Activated naive CD8-positive, alpha-beta T cell treated with anti-CD3 and anti-CD28 coated beads for 36 hours (primary cell): ENCODE data around the gene PSME3IP1. TPM values are rescaled to one million over a fixed set of nuclear protein-coding genes. Genes with fewer than 3 reads are reported as not detected.

ENCODE experiments used
- DNase-seq: peaks from one replicate; pipeline ENCODE4 v3.0.0; 2021
- H3K27ac Mint-ChIP-seq: one replicate; pipeline ENCODE4 v1.8.0; 2022; ENCODE audit warnings: mild to moderate bottlenecking, moderate library complexity, mixed read lengths
- H3K27me3 Mint-ChIP-seq: one replicate; pipeline ENCODE4 v1.8.0; 2022; ENCODE audit warnings: mild to moderate bottlenecking, mixed read lengths
- H3K36me3 Mint-ChIP-seq: one replicate; pipeline ENCODE4 v1.8.0; 2021; ENCODE audit warnings: mild to moderate bottlenecking, mixed read lengths
- H3K4me1 Mint-ChIP-seq: one replicate; pipeline ENCODE4 v1.8.0; 2021; ENCODE audit warnings: mixed read lengths
- H3K4me3 Mint-ChIP-seq: one replicate; pipeline ENCODE4 v1.8.0; 2022; ENCODE audit warnings: mild to moderate bottlenecking, moderate library complexity, mixed read lengths
- H3K9me3 Mint-ChIP-seq: one replicate; pipeline ENCODE4 v1.8.0; 2022; ENCODE audit warnings: mixed read lengths
- total RNA-seq, 2 experiments: library from RNA; stranded (reverse); gene quantifications; one replicate each; pipeline ENCODE4 v1.2.3, GENCODE V29; 2021

PSME3IP1 gene, protein sequence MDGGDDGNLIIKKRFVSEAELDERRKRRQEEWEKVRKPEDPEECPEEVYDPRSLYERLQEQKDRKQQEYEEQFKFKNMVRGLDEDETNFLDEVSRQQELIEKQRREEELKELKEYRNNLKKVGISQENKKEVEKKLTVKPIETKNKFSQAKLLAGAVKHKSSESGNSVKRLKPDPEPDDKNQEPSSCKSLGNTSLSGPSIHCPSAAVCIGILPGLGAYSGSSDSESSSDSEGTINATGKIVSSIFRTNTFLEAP
- 100 to 1,000 TPM; 109 to 117 TPM for total RNA-seq

DNA sequence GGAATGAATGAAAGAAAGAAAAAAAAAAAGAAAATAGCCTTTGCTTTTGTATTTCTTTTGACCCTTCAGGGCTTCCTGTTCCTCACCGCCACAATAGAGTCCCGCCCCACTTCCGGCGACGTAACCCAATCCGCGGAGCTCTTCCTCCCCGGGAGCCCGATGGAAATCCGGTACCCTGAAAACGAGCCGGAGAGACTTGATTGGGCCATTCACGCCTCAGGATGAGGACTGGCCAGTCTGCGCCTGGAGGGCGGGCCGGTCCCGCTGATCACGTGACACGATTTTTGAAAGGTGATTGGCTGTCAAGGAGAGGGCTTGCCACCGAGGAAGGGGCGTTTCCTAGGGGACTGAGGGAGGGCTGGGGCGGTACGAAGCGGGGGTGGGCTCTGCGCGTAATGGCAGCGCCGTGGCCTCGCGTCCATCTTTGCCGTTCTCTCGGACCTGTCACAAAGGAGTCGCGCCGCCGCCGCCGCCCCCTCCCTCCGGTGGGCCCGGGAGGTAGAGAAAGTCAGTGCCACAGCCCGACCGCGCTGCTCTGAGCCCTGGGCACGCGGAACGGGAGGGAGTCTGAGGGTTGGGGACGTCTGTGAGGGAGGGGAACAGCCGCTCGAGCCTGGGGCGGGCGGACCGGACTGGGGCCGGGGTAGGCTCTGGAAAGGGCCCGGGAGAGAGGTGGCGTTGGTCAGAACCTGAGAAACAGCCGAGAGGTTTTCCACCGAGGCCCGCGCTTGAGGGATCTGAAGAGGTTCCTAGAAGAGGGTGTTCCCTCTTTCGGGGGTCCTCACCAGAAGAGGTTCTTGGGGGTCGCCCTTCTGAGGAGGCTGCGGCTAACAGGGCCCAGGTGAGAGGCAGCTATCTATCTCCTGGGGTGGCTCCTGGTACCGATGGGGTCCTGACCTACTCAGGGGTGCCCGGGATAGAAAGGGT, at the start of gene PSME3IP1, which contains the start of gene RSPRY1:
Gene PSME3IP1, minus strand, starts transcription at position 95 of the 927 bp plus-strand sequence. CDS start 12,185 bp downstream, outside the sequence.
Gene RSPRY1, plus strand, starts transcription at position 385 of the 927 bp plus-strand sequence. CDS start 18,330 bp downstream, outside the sequence.
- Mint-ChIP-seq H3K27me3 (no peaks in the 10 kb centered on the region), H3K27ac (peak within 1 kb of the TSS; percentile 96), H3K9me3 (peaks cover 2% of the 10 kb centered on the region), H3K4me1 (peaks cover 39% of the 10 kb centered on the region), H3K36me3 (peaks cover 15% of the 10 kb centered on the region), H3K4me3 (peak within 1 kb of the TSS; percentile 92)
- peak; percentile 99 for DNase-seq

DNA sequence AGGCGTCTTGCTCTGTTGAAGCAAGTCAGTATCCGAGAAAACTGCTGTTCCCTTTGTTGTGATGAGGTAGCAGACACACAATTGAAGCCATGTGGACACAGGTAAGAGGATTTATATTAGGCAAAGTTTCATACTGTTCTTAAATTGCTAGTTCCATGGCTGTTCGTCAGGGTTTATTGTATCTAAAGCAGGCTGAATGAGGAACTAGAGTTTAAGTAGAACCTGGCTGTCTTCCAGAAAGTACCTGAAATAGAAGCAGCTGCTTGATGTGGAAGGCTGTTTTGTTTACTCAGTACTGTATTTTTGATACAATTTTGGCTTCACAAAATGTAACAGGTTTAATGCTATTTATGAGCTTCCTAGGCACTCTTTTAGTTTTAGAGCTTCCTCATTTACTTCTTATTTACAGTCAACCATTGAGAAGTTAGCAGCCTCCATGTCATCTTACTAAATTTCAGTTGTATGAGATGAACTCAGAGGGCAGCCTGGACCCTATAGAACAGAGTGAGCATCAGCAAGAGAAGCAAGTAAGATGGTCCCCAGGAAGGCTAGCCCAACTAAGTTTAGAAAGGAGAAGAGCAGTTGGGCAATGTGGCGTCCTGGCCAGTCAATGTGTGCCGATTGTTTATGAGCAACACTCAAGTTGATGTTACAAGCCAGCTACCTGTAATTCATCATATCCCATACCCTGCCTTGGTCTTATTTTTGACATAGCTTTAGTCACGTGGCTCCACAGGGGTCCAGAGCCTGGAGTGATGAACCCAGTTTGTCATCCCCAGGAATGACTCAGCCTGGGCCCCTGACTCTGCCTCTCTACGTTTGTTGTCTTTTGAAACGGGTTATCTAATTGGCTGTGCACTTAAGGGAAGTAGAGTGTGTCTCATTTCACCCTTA, 49.5 kb upstream of the PSME3IP1 start:
- Mint-ChIP-seq H3K4me3 (no peak overlapping the region), H3K36me3 (peaks cover 25% of the 10 kb centered on the region), H3K4me1 (peaks cover 5% of the 10 kb centered on the region), H3K27ac (peak overlapping the region; percentile 10), H3K27me3 (no peaks in the 10 kb centered on the region), H3K9me3 (no peaks in the 10 kb centered on the region)
- no peak for DNase-seq

DNA sequence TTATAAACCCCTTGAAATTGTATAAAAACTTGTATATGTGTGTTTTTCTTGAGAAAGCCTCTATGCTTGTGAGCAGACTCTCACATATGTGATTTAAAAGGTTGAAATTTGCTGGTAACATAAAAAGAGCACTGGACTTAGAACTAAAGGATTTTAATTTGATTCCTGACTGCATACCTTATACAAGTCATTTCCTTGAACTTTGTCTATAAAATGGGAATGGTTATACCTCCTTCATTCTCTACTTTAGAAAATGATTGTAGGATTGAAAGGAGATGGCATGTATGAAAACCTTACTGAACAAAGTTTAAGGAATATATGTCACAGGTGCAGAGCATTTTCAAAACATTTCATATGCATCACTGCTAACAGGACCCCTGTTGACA, 48.9 kb upstream of the PSME3IP1 start:
- H3K4me1 Mint-ChIP-seq = peaks cover 5% of the 10 kb centered on the region
- H3K9me3 Mint-ChIP-seq = no peaks in the 10 kb centered on the region
- H3K27me3 Mint-ChIP-seq = no peaks in the 10 kb centered on the region
- H3K27ac Mint-ChIP-seq = no peak overlapping the region
- H3K4me3 Mint-ChIP-seq = no peak overlapping the region
- peaks cover 29% of the 10 kb centered on the region for H3K36me3 Mint-ChIP-seq
- no peak for DNase-seq

DNA sequence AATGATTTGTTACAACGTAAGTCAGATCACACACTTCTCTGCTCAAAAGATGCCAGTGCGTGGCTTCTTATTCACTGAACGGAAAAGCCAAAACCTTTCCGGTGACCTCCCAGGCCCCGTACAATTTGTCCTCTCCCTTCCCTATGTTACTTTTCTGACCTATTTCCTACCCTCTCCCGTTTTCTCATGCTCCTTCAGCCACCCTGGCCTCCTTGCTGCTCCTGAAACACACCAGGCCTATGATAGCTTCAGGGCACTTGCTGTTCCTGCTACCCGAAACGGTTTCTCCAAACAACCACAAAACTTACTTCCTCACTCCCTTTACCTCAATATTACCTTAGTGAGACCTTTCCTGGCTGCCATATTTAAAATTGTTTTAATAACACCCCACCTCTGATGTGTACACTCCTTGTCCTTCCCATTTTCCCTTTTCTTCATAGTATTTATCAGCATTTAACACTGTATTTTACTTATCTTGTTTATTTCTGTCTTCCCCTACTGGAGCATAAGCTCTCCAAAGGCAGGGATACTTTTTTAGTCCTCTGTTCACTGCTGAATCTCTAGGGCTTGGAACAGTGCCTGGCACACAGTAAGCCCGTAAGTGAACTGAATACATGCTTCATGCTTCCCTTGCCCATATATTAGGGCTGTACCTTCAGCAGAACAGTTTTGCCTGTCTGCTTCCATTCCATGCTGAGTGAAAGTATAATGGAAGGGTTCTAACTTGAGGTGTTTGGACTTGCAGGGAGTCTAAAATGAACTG, 48.3 kb upstream of the PSME3IP1 start:
- no peak for DNase-seq
- Mint-ChIP-seq H3K9me3 (no peaks in the 10 kb centered on the region), H3K36me3 (peaks cover 29% of the 10 kb centered on the region), H3K27ac (no peak overlapping the region), H3K4me3 (no peak overlapping the region), H3K27me3 (no peaks in the 10 kb centered on the region), H3K4me1 (peaks cover 5% of the 10 kb centered on the region)

DNA sequence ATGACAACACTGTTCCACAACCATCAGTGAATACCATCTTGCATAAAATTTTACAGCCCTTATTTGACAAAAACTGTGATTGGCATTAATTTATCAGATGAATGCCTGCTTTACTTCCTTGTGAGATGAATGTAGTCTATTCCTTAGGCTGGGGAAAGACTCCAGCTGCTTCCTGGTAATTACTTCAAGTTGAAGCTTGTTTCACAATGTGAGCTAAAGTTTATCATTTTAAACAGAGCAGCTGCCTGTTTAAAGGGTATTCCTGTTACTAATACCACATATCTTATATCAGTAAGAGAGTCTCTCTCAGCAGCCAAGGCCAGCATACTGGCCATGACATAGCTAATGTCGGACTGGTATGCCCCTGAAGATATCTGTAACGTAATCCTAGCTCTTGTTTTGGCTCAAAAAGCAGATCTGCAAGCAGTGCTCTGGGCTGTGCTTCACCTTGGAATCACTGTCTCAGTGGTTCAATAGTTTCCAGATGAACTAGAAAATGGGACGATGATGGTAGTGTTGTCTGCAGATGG, 46.0 kb upstream of the PSME3IP1 start:
- H3K4me3 Mint-ChIP-seq = no peak overlapping the region
- peaks cover 35% of the 10 kb centered on the region for H3K36me3 Mint-ChIP-seq

DNA sequence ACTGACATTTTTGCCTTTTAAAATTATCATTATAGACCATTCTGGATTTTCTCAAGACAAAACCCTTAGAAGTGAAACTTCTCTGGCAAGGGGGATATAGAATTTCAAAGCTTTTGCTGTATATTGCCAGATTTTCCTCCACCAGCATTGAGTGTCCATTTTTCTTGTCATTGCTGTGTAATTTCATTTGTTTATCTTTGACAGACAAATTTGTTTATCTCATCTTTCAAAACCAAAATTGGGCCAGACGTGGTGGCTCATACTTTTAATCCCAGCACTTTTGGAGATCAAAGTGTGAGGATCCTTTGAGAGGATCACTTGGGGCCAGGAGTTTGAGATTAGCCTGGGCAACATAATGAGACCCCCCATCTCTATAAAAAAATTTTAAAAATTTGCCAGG, 43.2 kb upstream of the PSME3IP1 start:
- no peak for DNase-seq
- Mint-ChIP-seq H3K4me1 (no peaks in the 10 kb centered on the region), H3K27me3 (no peaks in the 10 kb centered on the region), H3K27ac (no peak overlapping the region), H3K4me3 (no peak overlapping the region), H3K9me3 (no peaks in the 10 kb centered on the region), H3K36me3 (peaks cover 21% of the 10 kb centered on the region)

More for the DNA sequence above, 46.0 kb upstream of the PSME3IP1 start:
- DNase-seq = no peak
- H3K9me3 Mint-ChIP-seq = no peaks in the 10 kb centered on the region
- no peaks in the 10 kb centered on the region for H3K27me3 Mint-ChIP-seq
- peaks cover 5% of the 10 kb centered on the region for H3K4me1 Mint-ChIP-seq
- H3K27ac Mint-ChIP-seq = no peak overlapping the region

DNA sequence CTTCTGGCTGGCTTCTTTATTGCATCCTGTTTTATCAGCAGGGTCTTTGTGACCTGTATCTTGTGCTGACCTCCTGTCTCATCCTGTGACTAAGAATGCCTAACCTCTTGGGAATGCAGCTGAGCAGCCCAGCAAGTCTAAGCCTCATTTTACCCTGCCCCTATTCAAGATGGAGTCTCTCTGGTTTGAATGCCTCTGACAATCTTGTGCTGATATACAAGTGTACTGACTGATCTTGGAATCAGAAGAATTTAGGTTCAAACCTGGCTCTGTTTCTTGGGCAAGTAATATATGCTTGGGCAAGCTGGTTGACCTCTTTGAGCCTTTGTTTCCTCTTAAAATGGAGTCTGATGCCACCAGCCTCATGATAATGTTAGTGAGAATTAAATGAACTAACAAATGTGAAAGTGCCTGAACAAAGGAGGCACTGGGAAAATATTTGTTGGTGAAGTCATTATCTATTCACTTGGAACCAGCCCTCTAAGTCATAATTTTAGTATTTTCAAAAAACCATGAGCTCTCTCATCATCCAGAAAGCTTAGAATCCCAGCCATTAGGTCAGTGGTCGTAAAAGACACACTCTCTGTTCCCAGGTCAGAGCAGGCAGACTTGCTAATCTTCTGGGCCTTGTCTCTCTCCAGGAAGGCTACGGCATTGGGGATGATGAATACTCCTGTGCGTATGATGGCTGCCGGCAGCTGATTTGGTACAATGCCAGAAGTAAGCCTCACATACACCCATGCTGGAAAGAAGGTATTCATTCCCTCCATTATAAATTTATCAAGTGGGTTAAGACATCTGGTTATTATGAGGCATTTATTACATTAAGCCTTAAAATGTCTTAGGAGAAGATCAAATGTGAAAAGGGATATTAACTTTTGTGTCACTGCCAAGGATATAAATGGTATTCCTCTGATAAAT, 41.1 kb upstream of the PSME3IP1 start:
- no peaks in the 10 kb centered on the region for H3K9me3 Mint-ChIP-seq
- H3K27ac Mint-ChIP-seq = no peak overlapping the region
- H3K4me1 Mint-ChIP-seq = no peaks in the 10 kb centered on the region
- no peak for DNase-seq
- H3K4me3 Mint-ChIP-seq = no peak overlapping the region
- H3K36me3 Mint-ChIP-seq = peaks cover 19% of the 10 kb centered on the region
- H3K27me3 Mint-ChIP-seq = no peaks in the 10 kb centered on the region

DNA sequence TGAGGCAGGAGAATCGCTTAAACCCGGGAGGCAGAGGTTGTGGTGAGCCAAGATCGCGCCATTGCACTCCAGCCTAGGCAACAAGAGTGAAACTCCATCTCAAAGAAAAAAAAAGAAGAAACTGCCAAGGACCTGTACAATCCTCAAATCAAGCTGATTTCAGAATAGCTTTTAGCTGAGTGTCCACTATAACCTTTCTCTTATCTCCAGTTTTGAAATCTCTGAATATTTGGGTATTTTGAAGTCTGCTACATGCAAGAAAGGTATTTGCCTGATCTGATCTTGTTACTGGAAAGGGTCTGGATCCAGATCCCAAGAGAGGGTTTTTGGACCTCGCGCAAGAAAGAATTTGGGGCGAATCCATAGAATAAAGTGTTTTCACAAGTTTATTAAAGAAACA, 40.1 kb upstream of the PSME3IP1 start:
- H3K4me1 Mint-ChIP-seq = no peaks in the 10 kb centered on the region
- no peaks in the 10 kb centered on the region for H3K9me3 Mint-ChIP-seq
- peaks cover 23% of the 10 kb centered on the region for H3K36me3 Mint-ChIP-seq
- no peak overlapping the region for H3K4me3 Mint-ChIP-seq
- no peak for DNase-seq
- no peaks in the 10 kb centered on the region for H3K27me3 Mint-ChIP-seq
- H3K27ac Mint-ChIP-seq = no peak overlapping the region

DNA sequence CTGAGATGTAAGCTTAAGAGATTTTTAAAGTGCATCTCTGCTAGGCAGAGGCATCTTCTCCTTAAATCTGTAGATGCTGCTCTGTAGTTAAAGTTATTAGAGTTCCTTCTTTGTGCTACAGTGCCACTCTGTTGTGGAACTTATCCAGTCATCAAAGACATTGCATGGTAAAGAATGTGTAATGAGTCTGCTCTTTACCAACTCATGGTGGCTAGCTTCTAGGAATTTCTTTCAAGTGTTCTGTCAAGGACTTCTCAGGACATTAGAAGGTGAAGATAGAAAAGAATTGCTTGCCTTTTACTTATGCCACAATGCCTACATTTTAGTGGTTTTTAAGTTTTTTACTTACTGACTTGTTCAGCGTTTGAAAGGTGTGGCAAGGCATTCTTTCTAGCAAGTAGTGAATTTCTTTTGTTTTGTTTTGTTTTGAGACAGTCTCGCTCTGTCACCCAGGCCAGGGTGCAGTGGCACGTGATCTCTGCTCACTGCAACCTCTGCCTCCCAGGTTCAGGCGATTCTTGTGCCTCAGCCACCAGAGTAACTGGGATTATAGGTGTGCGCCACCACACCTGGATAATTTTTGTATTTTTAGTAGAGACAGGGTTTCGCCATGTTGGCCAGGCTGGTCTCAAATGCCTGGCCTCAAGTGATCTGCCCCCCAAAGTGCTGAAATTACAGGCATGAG, 39.0 kb upstream of the PSME3IP1 start:
- Mint-ChIP-seq H3K9me3 (no peaks in the 10 kb centered on the region), H3K27me3 (no peaks in the 10 kb centered on the region), H3K4me3 (no peak overlapping the region), H3K4me1 (no peaks in the 10 kb centered on the region), H3K36me3 (peaks cover 25% of the 10 kb centered on the region), H3K27ac (no peak overlapping the region)
- DNase-seq = no peak

DNA sequence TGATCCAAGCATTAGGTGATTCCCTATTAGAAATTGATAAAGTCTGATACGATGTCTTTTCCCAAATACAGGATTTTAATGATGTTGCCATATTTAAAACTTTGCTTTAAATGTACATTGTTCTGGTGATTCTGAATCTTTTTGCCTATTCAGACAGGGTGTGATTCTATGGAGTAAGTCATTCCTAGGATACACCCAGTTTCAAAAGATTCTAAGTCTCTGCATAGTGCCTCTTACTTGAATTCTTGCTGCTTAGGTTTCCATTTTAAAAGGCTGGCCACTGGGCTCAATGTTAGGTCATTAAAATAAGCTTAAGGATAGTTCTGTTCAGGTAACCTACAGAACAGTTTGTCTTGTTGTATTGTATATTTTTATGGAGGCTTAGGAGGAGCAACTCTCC, 37.2 kb upstream of the PSME3IP1 start:
- Mint-ChIP-seq H3K4me3 (no peak overlapping the region), H3K4me1 (no peaks in the 10 kb centered on the region), H3K9me3 (peaks cover 10% of the 10 kb centered on the region)

DNA sequence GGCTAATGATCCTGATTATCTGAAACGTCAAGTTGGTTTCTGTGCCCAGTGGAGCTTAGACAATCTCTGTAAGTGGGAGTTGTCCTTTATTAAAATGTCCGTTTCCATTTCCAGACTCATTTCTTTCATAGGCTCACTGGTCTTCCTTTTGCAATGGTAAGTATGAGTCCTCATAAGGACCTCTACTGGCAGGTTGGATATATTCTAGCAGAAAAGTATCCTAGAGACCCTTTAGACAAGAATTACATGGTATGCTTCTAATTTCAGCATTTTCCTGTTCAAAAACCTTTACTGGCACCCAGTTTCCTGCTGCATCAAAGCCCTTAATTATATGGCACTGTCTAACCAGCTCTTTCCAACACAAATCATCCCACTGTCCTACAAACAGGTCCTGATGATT, 31.1 kb upstream of the PSME3IP1 start:
- no peak for DNase-seq
- H3K4me3 Mint-ChIP-seq = no peak overlapping the region
- peaks cover 37% of the 10 kb centered on the region for H3K9me3 Mint-ChIP-seq
- H3K36me3 Mint-ChIP-seq = peaks cover 84% of the 10 kb centered on the region
- H3K27ac Mint-ChIP-seq = no peak overlapping the region
- H3K4me1 Mint-ChIP-seq = no peaks in the 10 kb centered on the region
- H3K27me3 Mint-ChIP-seq = no peaks in the 10 kb centered on the region

More for the DNA sequence above, 37.2 kb upstream of the PSME3IP1 start:
- H3K36me3 Mint-ChIP-seq = peaks cover 39% of the 10 kb centered on the region
- no peaks in the 10 kb centered on the region for H3K27me3 Mint-ChIP-seq
- DNase-seq = no peak
- no peak overlapping the region for H3K27ac Mint-ChIP-seq

DNA sequence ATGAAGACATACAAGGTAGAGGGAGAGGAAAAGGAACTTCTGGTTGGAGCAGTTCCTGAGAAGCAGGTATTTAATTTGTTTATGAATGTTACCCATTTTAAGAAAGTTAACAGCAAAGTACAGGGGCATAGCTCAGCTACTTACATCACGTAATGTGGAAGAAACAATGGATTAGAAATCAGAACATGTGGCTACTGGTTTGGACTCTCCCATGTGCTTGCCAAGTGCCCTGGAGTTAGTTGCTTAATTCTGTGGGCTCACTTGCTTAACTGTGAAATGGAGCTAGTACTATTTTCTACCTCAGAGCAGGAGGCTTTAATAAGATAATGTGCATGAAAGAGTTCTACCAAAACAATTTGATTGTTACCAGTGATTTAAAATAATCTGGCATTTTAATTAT, 27.6 kb upstream of the PSME3IP1 start:
- no peak overlapping the region for H3K27ac Mint-ChIP-seq
- peaks cover 30% of the 10 kb centered on the region for H3K9me3 Mint-ChIP-seq
- peaks cover 69% of the 10 kb centered on the region for H3K36me3 Mint-ChIP-seq
- no peak for DNase-seq
- H3K4me3 Mint-ChIP-seq = no peak overlapping the region
- H3K27me3 Mint-ChIP-seq = no peaks in the 10 kb centered on the region
- no peaks in the 10 kb centered on the region for H3K4me1 Mint-ChIP-seq

DNA sequence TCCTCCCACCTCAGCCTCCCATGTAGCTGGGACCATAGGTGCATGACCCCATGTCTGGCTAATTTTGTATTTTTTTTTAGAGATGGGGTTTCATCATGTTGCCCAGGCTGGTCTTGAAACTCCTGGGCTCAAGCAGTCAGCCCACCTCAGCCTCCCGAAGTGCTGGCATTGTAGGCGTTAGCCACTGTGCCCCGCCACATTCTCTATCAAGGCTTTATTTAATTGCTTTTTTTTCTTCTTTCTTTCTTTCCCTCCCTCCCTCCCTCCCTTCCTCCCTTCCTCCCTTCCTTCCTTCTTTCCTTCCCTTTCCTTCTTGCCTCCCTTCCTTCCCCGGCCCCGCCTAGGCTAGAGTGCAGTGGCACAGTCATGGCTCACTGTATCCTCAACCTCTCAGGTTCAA, 23.9 kb upstream of the PSME3IP1 start:
- DNase-seq = no peak
- Mint-ChIP-seq H3K36me3 (peaks cover 41% of the 10 kb centered on the region), H3K4me3 (no peak overlapping the region), H3K27me3 (no peaks in the 10 kb centered on the region), H3K4me1 (no peaks in the 10 kb centered on the region), H3K27ac (no peak overlapping the region), H3K9me3 (peaks cover 3% of the 10 kb centered on the region)
